ENCODE data around the gene TMEM202.

DNA sequence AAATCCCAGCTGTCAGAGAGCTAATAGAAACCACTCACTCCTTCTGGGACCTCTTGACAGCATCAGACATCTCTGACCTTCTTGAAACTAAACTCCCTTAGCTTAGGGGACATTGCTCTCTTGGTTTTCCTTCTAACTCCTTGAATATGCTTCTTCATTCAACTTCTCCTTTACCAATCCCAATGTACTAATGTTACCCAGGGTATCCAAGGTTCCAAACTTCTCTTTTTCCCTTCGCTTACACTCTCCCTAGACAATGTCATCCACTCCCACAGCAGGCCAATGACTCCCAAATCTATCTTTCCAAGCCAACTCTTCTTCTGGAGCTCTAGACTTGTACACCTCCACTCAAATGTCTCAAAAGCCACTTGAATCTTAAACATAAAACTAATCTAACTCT, 36.9 kb upstream of the TMEM202 start:
- TF ChIP-seq, protein P1, sequence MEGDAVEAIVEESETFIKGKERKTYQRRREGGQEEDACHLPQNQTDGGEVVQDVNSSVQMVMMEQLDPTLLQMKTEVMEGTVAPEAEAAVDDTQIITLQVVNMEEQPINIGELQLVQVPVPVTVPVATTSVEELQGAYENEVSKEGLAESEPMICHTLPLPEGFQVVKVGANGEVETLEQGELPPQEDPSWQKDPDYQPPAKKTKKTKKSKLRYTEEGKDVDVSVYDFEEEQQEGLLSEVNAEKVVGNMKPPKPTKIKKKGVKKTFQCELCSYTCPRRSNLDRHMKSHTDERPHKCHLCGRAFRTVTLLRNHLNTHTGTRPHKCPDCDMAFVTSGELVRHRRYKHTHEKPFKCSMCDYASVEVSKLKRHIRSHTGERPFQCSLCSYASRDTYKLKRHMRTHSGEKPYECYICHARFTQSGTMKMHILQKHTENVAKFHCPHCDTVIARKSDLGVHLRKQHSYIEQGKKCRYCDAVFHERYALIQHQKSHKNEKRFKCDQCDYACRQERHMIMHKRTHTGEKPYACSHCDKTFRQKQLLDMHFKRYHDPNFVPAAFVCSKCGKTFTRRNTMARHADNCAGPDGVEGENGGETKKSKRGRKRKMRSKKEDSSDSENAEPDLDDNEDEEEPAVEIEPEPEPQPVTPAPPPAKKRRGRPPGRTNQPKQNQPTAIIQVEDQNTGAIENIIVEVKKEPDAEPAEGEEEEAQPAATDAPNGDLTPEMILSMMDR (conservative IDR thresholded peaks at IDR 0.05 in 1 of 2, IDR thresholded peaks at IDR 0.05 in 1 of 2; ENCODE audit: low read depth in 1 of 2, low read length in 2 of 2): no peak
- TF ChIP-seq EZH2 (IDR thresholded peaks at IDR 0.05; ENCODE audit: low read length, missing control alignments): no peak

All from fibroblast of lung (primary cell).